SK-MEL-5 (cell line): ENCODE data around the gene ATP6V1E1. TPM values are rescaled to one million over a fixed set of nuclear protein-coding genes. Genes with fewer than 3 reads are reported as not detected.
"Not testable (repeated sequence)": the region's sequence is repeated elsewhere in the genome, so short reads cannot be mapped to it uniquely, and the experiment has no call there.

ENCODE experiments used
- DNase-seq: peaks from one replicate; pipeline ENCODE4 v3.0.0-alpha.2; 2016; ENCODE audit warnings: low read depth, low spot score
- in situ Hi-C: cut with HindIII; loops from 2 replicates; pipeline ENCODE4 v1.10.0; 2016; ENCODE audit warnings: low sequenced_read_pairs, high pct_unique_total_duplicates, low pct_unique_long_range_greater_than_20kb
- total RNA-seq: library from RNA; depleted of rRNA; stranded (reverse); fragments of >200 nt; shearing (Covaris generic); gene quantifications from 2 replicates; pipeline ENCODE4 v1.2.3, GENCODE V29; 2014

Gene ATP6V1E1
- total RNA-seq, 1 experiment from 2014 or later, result 392 TPM

GRCh38 chr22:17638182-17638431 lies 9.6 kb upstream of the ATP6V1E1 start:
- no peak for DNase-seq
- in situ Hi-C loops, result no loop called here

GRCh38 chr22:17637490-17638181 lies 9.1 kb upstream of the ATP6V1E1 start:
- in situ Hi-C loops, result no loop called here
- no peak for DNase-seq

GRCh38 chr22:17636850-17637249 lies 8.3 kb upstream of the ATP6V1E1 start:
- DNase-seq, in situ Hi-C loops: not testable (repeated sequence)

- in situ Hi-C loops, result no loop called here
- DNase-seq, result no peak
Observed at GRCh38 chr22:17634696-17635095, 6.1 kb upstream of the ATP6V1E1 start.

- no peak for DNase-seq
Observed at GRCh38 chr22:17633998-17634323, 5.4 kb upstream of the ATP6V1E1 start.

GRCh38 chr22:17633217-17633997 lies 4.9 kb upstream of the ATP6V1E1 start:
- DNase-seq, result peak; percentile 22
- in situ Hi-C loops, result no loop called here

More at GRCh38 chr22:17633998-17634323, 5.4 kb upstream of the ATP6V1E1 start:
- in situ Hi-C loops, result no loop called here

- no peak for DNase-seq
- in situ Hi-C loops, result no loop called here
Observed at GRCh38 chr22:17631076-17631565, 2.6 kb upstream of the ATP6V1E1 start.

GRCh38 chr22:17629641-17630040 lies 1.1 kb upstream of the ATP6V1E1 start:
- no peak for DNase-seq
- in situ Hi-C loops, result no loop called here

GRCh38 chr22:17629173-17629489 lies 582 bp upstream of the ATP6V1E1 start:
- in situ Hi-C loops, result no loop called here
- DNase-seq, result no peak

GRCh38 chr22:17627961-17628405 lies 566 bp downstream of the ATP6V1E1 start:
- in situ Hi-C loops, result no loop called here
- peak; percentile 8 for DNase-seq

GRCh38 chr22:17613280-17613679 lies 15.3 kb downstream of the ATP6V1E1 start:
- no peak for DNase-seq
- in situ Hi-C loops, result no loop called here

GRCh38 chr22:17612057-17612456 lies 16.5 kb downstream of the ATP6V1E1 start:
- in situ Hi-C loops, result no loop called here
- no peak for DNase-seq

GRCh38 chr22:17607891-17608521 lies 20.5 kb downstream of the ATP6V1E1 start:
- in situ Hi-C loops, result no loop called here
- peak; percentile 66 for DNase-seq

- in situ Hi-C loops, result no loop called here
- no peak for DNase-seq
Observed at GRCh38 chr22:17606496-17606895, 22.1 kb downstream of the ATP6V1E1 start.

- in situ Hi-C loops, result no loop called here
Observed at GRCh38 chr22:17603668-17604067, 24.9 kb downstream of the ATP6V1E1 start.

GRCh38 chr22:17601031-17601430 lies 27.5 kb downstream of the ATP6V1E1 start:
- DNase-seq, result no peak
- in situ Hi-C loops, result no loop called here

More at GRCh38 chr22:17603668-17604067, 24.9 kb downstream of the ATP6V1E1 start:
- DNase-seq, result no peak

GRCh38 chr22:17598318-17598717 lies 30.2 kb downstream of the ATP6V1E1 start:
- in situ Hi-C loops, result no loop called here
- no peak for DNase-seq

- in situ Hi-C loops, result no loop called here
- DNase-seq, result no peak
Observed at GRCh38 chr22:17597217-17597616, 31.3 kb downstream of the ATP6V1E1 start.

GRCh38 chr22:17596226-17596625 lies 32.3 kb downstream of the ATP6V1E1 start:
- in situ Hi-C loops, result no loop called here
- no peak for DNase-seq
